HEK293 (cell line): ENCODE data around the gene TTLL9.

ENCODE experiments used
- CTCF ChIA-PET: fragments of 350-600 bp; formaldehyde crosslinking; extraction: SDS; loops from one replicate; lab custom pipeline; 2021; ENCODE audit warnings: antibody characterized with exemption; lab: Yijun Ruan, JAX
- POLR2A ChIA-PET: fragments of 300-600 bp; formaldehyde crosslinking; extraction: SDS; loops from one replicate; lab custom pipeline; 2020; ENCODE audit warnings: antibody characterized with exemption, inconsistent platforms; lab: Yijun Ruan, JAX
- H3K27ac ChIP-seq: fragments of 200-500 bp; sonication (Bioruptor generic); 2 replicates; pipeline ENCODE4 v1.5.1; 2014; ENCODE audit warnings: low read depth, low read length, control low read depth, inconsistent platforms; ENCODE audit errors: extremely low read depth
- H3K36me3 ChIP-seq, 2 experiments: fragments of 200-500 bp in 1 of 2; sonication (Bioruptor generic) in 1 of 2; 1 replicate in 1 of 2; 2 replicates in 1 of 2; pipeline ENCODE4 v1.5.1; 2014 to 2017; ENCODE audit warnings: inconsistent platforms in 2 of 2, low read length in 2 of 2; ENCODE audit not compliant: control insufficient read depth in 2 of 2, insufficient read depth in 1 of 2
- H3K4me1 ChIP-seq: fragments of 200-500 bp; sonication (Bioruptor generic); 2 replicates; pipeline ENCODE4 v1.5.1; 2014; ENCODE audit warnings: mild to moderate bottlenecking, low read length, inconsistent platforms; ENCODE audit not compliant: control insufficient read depth, insufficient read depth
- H3K4me3 ChIP-seq: 2 replicates; pipeline ENCODE4 v1.5.1; 2011; ENCODE audit warnings: low read depth, mild to moderate bottlenecking, control low read depth, low read length, moderate library complexity
- H3K9me3 ChIP-seq: fragments of 200-500 bp; sonication (Bioruptor generic); 2 replicates; pipeline ENCODE4 v1.5.1; 2014; ENCODE audit warnings: low read depth, low read length, inconsistent platforms; ENCODE audit not compliant: control insufficient read depth, insufficient read depth
- AEBP2 ChIP-seq: fragments of 450-650 bp; formaldehyde crosslinking; IDR thresholded peaks from 2 replicates; pipeline ENCODE4 v1.5.1; 2016; ENCODE audit warnings: missing biosample characterization, missing genetic modification characterization, borderline replicate concordance
- BCL11A ChIP-seq: fragments of 450-650 bp; formaldehyde crosslinking; IDR thresholded peaks from 2 replicates; pipeline ENCODE4 v1.5.1; 2016; ENCODE audit warnings: low read depth, missing biosample characterization, missing genetic modification characterization
- GLI2 ChIP-seq: fragments of 450-650 bp; formaldehyde crosslinking; IDR thresholded peaks from 2 replicates; pipeline ENCODE4; 2017; ENCODE audit warnings: missing biosample characterization, missing genetic modification characterization, low read depth, borderline replicate concordance
- HOXC10 ChIP-seq: sonication (generic); formaldehyde crosslinking; IDR thresholded peaks from 2 replicates; pipeline ENCODE4 v1.8.1; 2023; ENCODE audit warnings: mild to moderate bottlenecking, missing genetic modification reagents
- PATZ1 ChIP-seq: fragments of 450-650 bp; formaldehyde crosslinking; IDR thresholded peaks from 2 replicates; pipeline ENCODE4 v1.5.1; 2016; ENCODE audit warnings: missing biosample characterization, missing genetic modification characterization
- SCRT1 ChIP-seq: fragments of 450-650 bp; formaldehyde crosslinking; IDR thresholded peaks from 2 replicates; pipeline ENCODE4 v1.5.1; 2016; ENCODE audit warnings: missing biosample characterization, missing genetic modification characterization, borderline replicate concordance
- ZFHX2 ChIP-seq: fragments of 450-650 bp; formaldehyde crosslinking; conservative IDR thresholded peaks from 2 replicates; pipeline ENCODE4 v1.5.1; 2016; ENCODE audit warnings: missing biosample characterization, missing genetic modification characterization
- ZNF132 ChIP-seq: fragments of 450-650 bp; formaldehyde crosslinking; IDR thresholded peaks from 2 replicates; pipeline ENCODE4 v1.5.1; 2017; ENCODE audit warnings: missing biosample characterization, missing genetic modification characterization, borderline replicate concordance
- ZNF148 ChIP-seq: fragments of 450-650 bp; formaldehyde crosslinking; IDR thresholded peaks from 2 replicates; pipeline ENCODE4 v1.5.0; 2017; ENCODE audit warnings: missing biosample characterization, missing genetic modification characterization, borderline replicate concordance
- ZNF184 ChIP-seq: fragments of 450-650 bp; IDR thresholded peaks from 2 replicates; pipeline ENCODE4 v1.5.1; 2018; ENCODE audit warnings: missing biosample characterization, mild to moderate bottlenecking, missing genetic modification characterization
- ZNF211 ChIP-seq: fragments of 450-650 bp; formaldehyde crosslinking; IDR thresholded peaks from 2 replicates; pipeline ENCODE4 v1.5.1; 2016; ENCODE audit warnings: low read depth, missing biosample characterization, missing genetic modification characterization
- ZNF23 ChIP-seq: fragments of 450-650 bp; formaldehyde crosslinking; IDR thresholded peaks from 2 replicates; pipeline ENCODE4 v1.5.1; 2016; ENCODE audit warnings: missing biosample characterization, missing genetic modification characterization, borderline replicate concordance
- ZNF248 ChIP-seq: fragments of 450-650 bp; formaldehyde crosslinking; IDR thresholded peaks from 2 replicates; pipeline ENCODE4 v1.5.1; 2017; ENCODE audit warnings: missing biosample characterization, missing genetic modification characterization
- ZNF274 ChIP-seq, 2 experiments: fragments of 200-500 bp in 1 of 2; fragments of 450-650 bp in 1 of 2; sonication (Bioruptor generic) in 1 of 2; formaldehyde crosslinking in 1 of 2; IDR thresholded peaks; 2 replicates each; pipeline versions ENCODE4 v1.5.1 to v1.6.1; 2014 to 2016; ENCODE audit warnings: borderline replicate concordance in 1 of 2, inconsistent platforms in 1 of 2, low read length in 1 of 2, missing biosample characterization in 1 of 2, missing genetic modification characterization in 1 of 2
- ZNF302 ChIP-seq: fragments of 450-650 bp; formaldehyde crosslinking; IDR thresholded peaks from 2 replicates; pipeline ENCODE4 v1.5.1; 2016; ENCODE audit warnings: missing biosample characterization, missing genetic modification characterization, low read depth
- ZNF341 ChIP-seq: fragments of 450-650 bp; formaldehyde crosslinking; IDR thresholded peaks from 2 replicates; pipeline ENCODE4; 2016; ENCODE audit warnings: low read depth, missing biosample characterization, missing genetic modification characterization
- ZNF37A ChIP-seq: fragments of 450-650 bp; IDR thresholded peaks from 2 replicates; pipeline ENCODE4 v1.5.1; 2018; ENCODE audit warnings: missing biosample characterization, missing genetic modification characterization
- ZNF404 ChIP-seq: fragments of 450-650 bp; formaldehyde crosslinking; IDR thresholded peaks from 2 replicates; pipeline ENCODE4 v1.5.1; 2017; ENCODE audit warnings: missing biosample characterization, missing genetic modification characterization
- ZNF473 ChIP-seq: fragments of 450-650 bp; formaldehyde crosslinking; IDR thresholded peaks from 2 replicates; pipeline ENCODE4 v1.5.1; 2017; ENCODE audit warnings: missing biosample characterization, missing genetic modification characterization
- ZNF510 ChIP-seq: fragments of 450-650 bp; formaldehyde crosslinking; IDR thresholded peaks from 2 replicates; pipeline ENCODE4 v1.5.1; 2018; ENCODE audit warnings: mild to moderate bottlenecking, missing genetic modification characterization, missing biosample characterization; ENCODE audit not compliant: insufficient replicate concordance
- ZNF544 ChIP-seq: fragments of 450-650 bp; formaldehyde crosslinking; IDR thresholded peaks from 2 replicates; pipeline ENCODE4 v1.5.0; 2017; ENCODE audit warnings: missing biosample characterization, missing genetic modification characterization
- ZNF571 ChIP-seq: fragments of 450-650 bp; formaldehyde crosslinking; IDR thresholded peaks from 2 replicates; pipeline ENCODE4 v1.5.0; 2017; ENCODE audit warnings: missing biosample characterization, missing genetic modification characterization
- ZNF585B ChIP-seq: fragments of 450-650 bp; formaldehyde crosslinking; IDR thresholded peaks from 2 replicates; pipeline ENCODE4 v1.5.1; 2016; ENCODE audit warnings: missing biosample characterization, missing genetic modification characterization
- ZNF596 ChIP-seq: fragments of 450-650 bp; IDR thresholded peaks from 2 replicates; pipeline ENCODE4 v1.5.0; 2018; ENCODE audit warnings: missing biosample characterization, mild to moderate bottlenecking, missing genetic modification characterization, moderate library complexity
- ZSCAN23 ChIP-seq: fragments of 450-650 bp; formaldehyde crosslinking; IDR thresholded peaks from 2 replicates; pipeline ENCODE4 v1.5.1; 2016; ENCODE audit warnings: missing biosample characterization, missing genetic modification characterization
- TF ChIP-seq, protein P1 (sequence below): fragments of 450-650 bp; formaldehyde crosslinking; IDR thresholded peaks from 2 replicates; pipeline ENCODE4 v1.5.1; 2016; ENCODE audit warnings: missing biosample characterization, missing genetic modification characterization, borderline replicate concordance

TTLL9 gene

GRCh38 chr20:31908424-31908823, 38.0 kb downstream of the TTLL9 start:
- CTCF ChIA-PET: no interaction called here

DNA sequence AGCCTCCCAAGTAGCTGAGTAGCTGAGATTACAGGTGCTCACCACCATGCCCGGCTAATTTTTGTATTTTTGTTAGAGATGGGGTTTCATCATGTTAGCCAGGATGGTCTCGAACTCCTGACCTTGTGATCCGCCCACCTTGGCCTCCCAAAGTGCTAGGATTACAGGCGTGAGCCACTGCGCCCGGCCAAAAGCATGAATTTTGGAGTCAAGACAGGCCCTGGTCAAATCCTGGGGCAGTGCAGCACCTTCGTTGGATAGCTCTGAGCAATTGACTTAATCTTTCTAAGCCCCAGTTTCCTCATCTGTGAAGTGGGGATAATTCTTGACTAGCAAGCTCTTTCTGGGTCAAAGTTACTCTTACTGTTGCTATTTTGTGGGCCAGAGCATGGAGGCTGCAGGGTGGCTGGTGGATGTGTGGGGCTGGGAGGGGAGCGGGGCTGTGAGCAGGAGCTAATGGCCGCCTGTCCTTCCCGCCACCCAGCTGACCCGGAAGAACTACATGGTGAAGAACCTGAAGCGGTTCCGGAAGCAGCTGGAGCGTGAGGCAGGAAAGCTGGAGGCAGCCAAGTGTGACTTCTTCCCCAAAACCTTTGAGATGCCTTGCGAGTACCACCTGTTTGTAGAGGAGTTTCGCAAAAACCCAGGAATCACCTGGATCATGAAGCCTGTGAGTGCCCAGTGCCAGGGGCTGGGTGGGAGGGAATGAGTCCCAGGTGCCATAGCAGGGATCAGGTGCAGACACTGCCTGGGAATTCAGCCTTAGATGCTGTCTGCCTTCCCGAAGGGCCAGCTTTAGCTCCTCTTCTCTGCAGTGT, 39.0 kb downstream of the TTLL9 start:
- H3K36me3 ChIP-seq: no peaks in the 10 kb centered on the region
- H3K4me3 ChIP-seq: no peak overlapping the region
- H3K9me3 ChIP-seq: no peaks in the 10 kb centered on the region
- ChIA-PET CTCF (interaction anchor here (0.5 kb wide), 1 partner anchor 162 kb away, joined by 3 read pairs; no protein-coding TSS in a partner anchor), POLR2A (no interaction called here)
- peaks cover 6% of the 10 kb centered on the region for H3K4me1 ChIP-seq
- H3K27ac ChIP-seq: no peak overlapping the region
- TF ChIP-seq ZNF544 (tag by site-specific recombination): no peak
- no peak for TF ChIP-seq ZNF302 (tag by site-specific recombination)
- TF ChIP-seq GLI2 (tag by site-specific recombination): no peak
- no peak for TF ChIP-seq HOXC10 (CRISPR knock-in tag)
- TF ChIP-seq ZNF341 (tag by site-specific recombination): no peak
- TF ChIP-seq, protein P1, sequence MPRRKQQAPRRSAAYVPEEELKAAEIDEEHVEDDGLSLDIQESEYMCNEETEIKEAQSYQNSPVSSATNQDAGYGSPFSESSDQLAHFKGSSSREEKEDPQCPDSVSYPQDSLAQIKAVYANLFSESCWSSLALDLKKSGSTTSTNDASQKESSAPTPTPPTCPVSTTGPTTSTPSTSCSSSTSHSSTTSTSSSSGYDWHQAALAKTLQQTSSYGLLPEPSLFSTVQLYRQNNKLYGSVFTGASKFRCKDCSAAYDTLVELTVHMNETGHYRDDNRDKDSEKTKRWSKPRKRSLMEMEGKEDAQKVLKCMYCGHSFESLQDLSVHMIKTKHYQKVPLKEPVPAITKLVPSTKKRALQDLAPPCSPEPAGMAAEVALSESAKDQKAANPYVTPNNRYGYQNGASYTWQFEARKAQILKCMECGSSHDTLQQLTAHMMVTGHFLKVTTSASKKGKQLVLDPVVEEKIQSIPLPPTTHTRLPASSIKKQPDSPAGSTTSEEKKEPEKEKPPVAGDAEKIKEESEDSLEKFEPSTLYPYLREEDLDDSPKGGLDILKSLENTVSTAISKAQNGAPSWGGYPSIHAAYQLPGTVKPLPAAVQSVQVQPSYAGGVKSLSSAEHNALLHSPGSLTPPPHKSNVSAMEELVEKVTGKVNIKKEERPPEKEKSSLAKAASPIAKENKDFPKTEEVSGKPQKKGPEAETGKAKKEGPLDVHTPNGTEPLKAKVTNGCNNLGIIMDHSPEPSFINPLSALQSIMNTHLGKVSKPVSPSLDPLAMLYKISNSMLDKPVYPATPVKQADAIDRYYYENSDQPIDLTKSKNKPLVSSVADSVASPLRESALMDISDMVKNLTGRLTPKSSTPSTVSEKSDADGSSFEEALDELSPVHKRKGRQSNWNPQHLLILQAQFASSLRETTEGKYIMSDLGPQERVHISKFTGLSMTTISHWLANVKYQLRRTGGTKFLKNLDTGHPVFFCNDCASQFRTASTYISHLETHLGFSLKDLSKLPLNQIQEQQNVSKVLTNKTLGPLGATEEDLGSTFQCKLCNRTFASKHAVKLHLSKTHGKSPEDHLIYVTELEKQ (tag by site-specific recombination): no peak
- no peak for TF ChIP-seq ZNF571 (tag by site-specific recombination)
- no peak for TF ChIP-seq ZFHX2
- no peak for TF ChIP-seq ZNF148 (tag by site-specific recombination)
- TF ChIP-seq ZNF184 (tag by site-specific recombination): no peak
- TF ChIP-seq ZNF23 (tag by site-specific recombination): no peak

More at GRCh38 chr20:31908424-31908823, 38.0 kb downstream of the TTLL9 start:
- TF ChIP-seq ZNF274 (IDR thresholded peaks at IDR 0.05; ENCODE audit: low read length): no peak
- TF ChIP-seq ZNF274 (tag by site-specific recombination; IDR thresholded peaks at IDR 0.05; ENCODE audit: borderline replicate concordance): no peak
- TF ChIP-seq ZSCAN23: no peak
- no peak for TF ChIP-seq ZNF37A (tag by site-specific recombination)
- TF ChIP-seq ZNF211 (tag by site-specific recombination): no peak
- no peak for TF ChIP-seq ZNF596
- no peak for TF ChIP-seq ZNF585B (tag by site-specific recombination)
- no peak for TF ChIP-seq PATZ1 (tag by site-specific recombination)
- TF ChIP-seq ZNF404 (tag by site-specific recombination): no peak
- TF ChIP-seq SCRT1 (tag by site-specific recombination): no peak
- TF ChIP-seq AEBP2 (tag by site-specific recombination): no peak
- TF ChIP-seq ZNF510 (tag by site-specific recombination): no peak
- no peak for TF ChIP-seq ZNF248 (tag by site-specific recombination)
- no peak for TF ChIP-seq ZNF473 (tag by site-specific recombination)
- no peak for TF ChIP-seq ZNF132
- TF ChIP-seq BCL11A (tag by site-specific recombination): no peak
- no peaks in the 10 kb centered on the region for H3K36me3 ChIP-seq
- POLR2A ChIA-PET: no interaction called here
- H3K4me1 ChIP-seq: no peaks in the 10 kb centered on the region
- no peaks in the 10 kb centered on the region for H3K9me3 ChIP-seq
- H3K27ac ChIP-seq: no peak overlapping the region
- H3K4me3 ChIP-seq: no peak overlapping the region
